Stomach (tissue), 4 donors: ENCODE data around the gene RUBCNL.

Source experiments
- CTCF ChIP-seq, 7 experiments: fragments of 450-650 bp in 4 of 7; fragments of 200-600 bp in 3 of 7; sonication (generic) in 3 of 7; IDR thresholded peaks; one replicate each; pipeline ENCODE4 v1.5.1; 2016 to 2019; ENCODE audit warnings: antibody characterized with exemption in 7 of 7, control low read depth in 2 of 7, mild to moderate bottlenecking in 1 of 7
- POLR2AphosphoS5 ChIP-seq, 3 donors: sonication (generic); formaldehyde crosslinking; IDR thresholded peaks; one replicate each; pipeline ENCODE4 v1.6.1; 2016; ENCODE audit warnings: antibody characterized with exemption in 3 of 3

- no peak for TF ChIP-seq CTCF (IDR thresholded peaks at IDR 0.05)
- TF ChIP-seq POLR2AphosphoS5 (IDR thresholded peaks at IDR 0.05), result no peak
Measured at GRCh38 chr13:46389457-46390451, 2.7 kb upstream of the RUBCNL start.
